ENCODE data around the gene ISM1. TPM values are rescaled to one million over a fixed set of nuclear protein-coding genes. Genes with fewer than 3 reads are reported as not detected.

Gene ISM1
- total RNA-seq, 1 donor from 2014 or later: 0.98 TPM

- TF ChIP-seq EZH2 (IDR thresholded peaks at IDR 0.05; ENCODE audit: insufficient read depth, low read length): no peak
- TF ChIP-seq CTCF (IDR thresholded peaks at IDR 0.05; ENCODE audit: insufficient read depth, low read depth, low read length): no peak
- H3K27me3 Mint-ChIP-seq (ENCODE audit: low read depth, unreplicated experiment): peaks cover 4% of the 10 kb centered on the region
- no peaks in the 10 kb centered on the region for H4K20me1 ChIP-seq (ENCODE audit: insufficient read depth, low read length)
- FAIRE-seq (no peak), DNase-seq (ENCODE audit: low read depth) (no peak)
- H3K4me1 ChIP-seq (ENCODE audit: insufficient read depth, low read length): no peaks in the 10 kb centered on the region
- no peak overlapping the region for H3K27ac ChIP-seq (ENCODE audit: low read depth, low read length)
- no peaks in the 10 kb centered on the region for H3K9me3 ChIP-seq (ENCODE audit: insufficient read depth, low read depth, low read length)
- no peak overlapping the region for H3K4me2 ChIP-seq (ENCODE audit: low read length)
- H3K4me3 Mint-ChIP-seq (ENCODE audit: unreplicated experiment): no peak overlapping the region
- H2AFZ ChIP-seq (ENCODE audit: low read depth, low read length): no peak overlapping the region
- no peak overlapping the region for H3K9ac ChIP-seq (ENCODE audit: low read length)
- H3K79me2 ChIP-seq (ENCODE audit: insufficient read depth, low read length): no peaks in the 10 kb centered on the region
- H3K36me3 Mint-ChIP-seq (ENCODE audit: low read depth, unreplicated experiment): peaks cover 2% of the 10 kb centered on the region
- H3K4me1 Mint-ChIP-seq (ENCODE audit: low read depth, unreplicated experiment): no peaks in the 10 kb centered on the region
- no peak overlapping the region for H3K27ac Mint-ChIP-seq (ENCODE audit: unreplicated experiment)
- no peaks in the 10 kb centered on the region for H3K27me3 ChIP-seq (ENCODE audit: insufficient read depth, low read length)
- H3K9me3 Mint-ChIP-seq (ENCODE audit: unreplicated experiment): peaks cover 3% of the 10 kb centered on the region
- H3K36me3 ChIP-seq (ENCODE audit: insufficient read depth, low read length): no peaks in the 10 kb centered on the region
- no peak overlapping the region for H3K4me3 ChIP-seq (ENCODE audit: insufficient read depth, low read depth, low read length)
Observed at GRCh38 chr20:13174402-13174801, 46.7 kb upstream of the ISM1 start.

GRCh38 chr20:13180986-13181889 is 39.8 kb upstream of the ISM1 start:
- no peak overlapping the region for H3K27ac ChIP-seq (ENCODE audit: low read depth, low read length)
- peaks cover 2% of the 10 kb centered on the region for H3K4me1 Mint-ChIP-seq (ENCODE audit: low read depth, unreplicated experiment)
- no peak for TF ChIP-seq EZH2 (IDR thresholded peaks at IDR 0.05; ENCODE audit: insufficient read depth, low read length)
- no peak for TF ChIP-seq CTCF (IDR thresholded peaks at IDR 0.05; ENCODE audit: insufficient read depth, low read depth, low read length)
- H3K27me3 ChIP-seq (ENCODE audit: insufficient read depth, low read length): no peaks in the 10 kb centered on the region
- no peaks in the 10 kb centered on the region for H3K79me2 ChIP-seq (ENCODE audit: insufficient read depth, low read length)
- H3K4me2 ChIP-seq (ENCODE audit: low read length): no peak overlapping the region
- no peaks in the 10 kb centered on the region for H3K27me3 Mint-ChIP-seq (ENCODE audit: low read depth, unreplicated experiment)
- H3K4me1 ChIP-seq (ENCODE audit: insufficient read depth, low read length): no peaks in the 10 kb centered on the region
- no peaks in the 10 kb centered on the region for H4K20me1 ChIP-seq (ENCODE audit: insufficient read depth, low read length)
- H3K9me3 ChIP-seq (ENCODE audit: insufficient read depth, low read depth, low read length): peaks cover 4% of the 10 kb centered on the region
- peaks cover 3% of the 10 kb centered on the region for H3K9me3 Mint-ChIP-seq (ENCODE audit: unreplicated experiment)
- H3K4me3 ChIP-seq (ENCODE audit: insufficient read depth, low read depth, low read length): no peak overlapping the region
- DNase-seq (ENCODE audit: low read depth) (no peak), FAIRE-seq (no peak)
- H3K9ac ChIP-seq (ENCODE audit: low read length): no peak overlapping the region
- no peak overlapping the region for H3K4me3 Mint-ChIP-seq (ENCODE audit: unreplicated experiment)
- H3K27ac Mint-ChIP-seq (ENCODE audit: unreplicated experiment): no peak overlapping the region
- no peak overlapping the region for H2AFZ ChIP-seq (ENCODE audit: low read depth, low read length)
- H3K36me3 ChIP-seq (ENCODE audit: insufficient read depth, low read length): no peaks in the 10 kb centered on the region
- H3K36me3 Mint-ChIP-seq (ENCODE audit: low read depth, unreplicated experiment): peaks cover 2% of the 10 kb centered on the region

GRCh38 chr20:13183005-13183404 is 38.1 kb upstream of the ISM1 start:
- FAIRE-seq (no peak), DNase-seq (ENCODE audit: low read depth) (no peak)
- Histone ChIP-seq H3K9me3 (ENCODE audit: insufficient read depth, low read depth, low read length) (peaks cover 4% of the 10 kb centered on the region), H2AFZ (ENCODE audit: low read depth, low read length) (no peak overlapping the region), H3K4me2 (ENCODE audit: low read length) (no peak overlapping the region), H3K9ac (ENCODE audit: low read length) (no peak overlapping the region), H3K27ac (ENCODE audit: low read depth, low read length) (no peak overlapping the region), H3K4me1 (ENCODE audit: insufficient read depth, low read length) (no peaks in the 10 kb centered on the region), H3K27me3 (ENCODE audit: insufficient read depth, low read length) (no peaks in the 10 kb centered on the region), H3K79me2 (ENCODE audit: insufficient read depth, low read length) (no peaks in the 10 kb centered on the region), H3K4me3 (ENCODE audit: insufficient read depth, low read depth, low read length) (no peak overlapping the region), H3K36me3 (ENCODE audit: insufficient read depth, low read length) (no peaks in the 10 kb centered on the region), H4K20me1 (ENCODE audit: insufficient read depth, low read length) (no peaks in the 10 kb centered on the region)
- no peak for TF ChIP-seq CTCF (IDR thresholded peaks at IDR 0.05; ENCODE audit: insufficient read depth, low read depth, low read length)
- Mint-ChIP-seq H3K36me3 (ENCODE audit: low read depth, unreplicated experiment) (no peaks in the 10 kb centered on the region), H3K27ac (ENCODE audit: unreplicated experiment) (no peak overlapping the region), H3K4me3 (ENCODE audit: unreplicated experiment) (no peak overlapping the region), H3K27me3 (ENCODE audit: low read depth, unreplicated experiment) (no peaks in the 10 kb centered on the region), H3K9me3 (ENCODE audit: unreplicated experiment) (no peaks in the 10 kb centered on the region), H3K4me1 (ENCODE audit: low read depth, unreplicated experiment) (peaks cover 2% of the 10 kb centered on the region)
